Measurements from ENCODE around the gene ZDHHC23. TPM values are rescaled to one million over a fixed set of nuclear protein-coding genes. Genes with fewer than 3 reads are reported as not detected.
A peak's percentile ranks its signal among the peaks of the same experiment; 100 is the strongest.

Gene ZDHHC23
- 20.9 TPM for polyA plus RNA-seq (ENCODE audit: insufficient read length)
- long read RNA-seq, donor 1, result 0 reads
- long read RNA-seq, donor 2, partial matches to known transcripts, result 17 of 24 reads
- long read RNA-seq, donor 2, other reads (novel, unspliced or antisense), result 7 of 24 reads
- long read RNA-seq, donor 3, result 0 reads
- long read RNA-seq, donor 4, result 0 reads
- long read RNA-seq, donor 5, partial matches to known transcripts, result 0 of 1 reads
- long read RNA-seq, donor 5, other reads (novel, unspliced or antisense), result 0 of 1 reads
- long read RNA-seq, donor 6, result 0 reads
- long read RNA-seq, donor 7, result 0 reads
- long read RNA-seq, donor 8, result 0 reads

- peak; percentile 35 for DNase-seq
These were observed at the start of gene ZDHHC23 for GRCh38 chr3:113947372-113948014. TSS of gene ZDHHC23 (plus strand) at chr3:113948013. CDS start at chr3:113948803, 790 bp downstream.

- DNase-seq, result no peak
These were observed 48.9 kb upstream of the ZDHHC23 start for GRCh38 chr3:113898892-113899291.

GRCh38 chr3:113906568-113907140 is 41.2 kb upstream of the ZDHHC23 start:
- DNase-seq, result no peak

GRCh38 chr3:113908133-113908532 is 39.7 kb upstream of the ZDHHC23 start:
- DNase-seq, result no peak

GRCh38 chr3:113910966-113911365 is 36.8 kb upstream of the ZDHHC23 start:
- no peak for DNase-seq

GRCh38 chr3:113912552-113913236 is 35.1 kb upstream of the ZDHHC23 start:
- peak; percentile 46 for DNase-seq

- no peak for DNase-seq
These were observed 33.2 kb upstream of the ZDHHC23 start for GRCh38 chr3:113914646-113915045.

- DNase-seq, result no peak
These were observed 20.3 kb upstream of the ZDHHC23 start for GRCh38 chr3:113927556-113927955.

GRCh38 chr3:113946831-113947230 is 982 bp upstream of the ZDHHC23 start:
- DNase-seq, result no peak

- peak; percentile 41 for DNase-seq
These were observed 453 bp downstream of the ZDHHC23 start for GRCh38 chr3:113948015-113948917.

- no peak for DNase-seq
These were observed 5.1 kb downstream of the ZDHHC23 start for GRCh38 chr3:113952921-113953320.

- DNase-seq, result no peak
These were observed 5.9 kb downstream of the ZDHHC23 start for GRCh38 chr3:113953677-113954076.

- DNase-seq, result no peak
These were observed 6.4 kb downstream of the ZDHHC23 start for GRCh38 chr3:113954091-113954685.

GRCh38 chr3:113963879-113964278 is 16.1 kb downstream of the ZDHHC23 start:
- no peak for DNase-seq

GRCh38 chr3:113966172-113966571 is 18.4 kb downstream of the ZDHHC23 start:
- no peak for DNase-seq

GRCh38 chr3:113968986-113969385 is 21.2 kb downstream of the ZDHHC23 start:
- no peak for DNase-seq

GRCh38 chr3:113977822-113978221 is 30.0 kb downstream of the ZDHHC23 start:
- no peak for DNase-seq

- no peak for DNase-seq
These were observed 32.1 kb downstream of the ZDHHC23 start for GRCh38 chr3:113979916-113980315.

GRCh38 chr3:113981803-113982202 is 34.0 kb downstream of the ZDHHC23 start:
- DNase-seq, result peak; percentile 1

GRCh38 chr3:113983544-113983943 is 35.7 kb downstream of the ZDHHC23 start:
- DNase-seq, result no peak

- no peak for DNase-seq
These were observed 37.7 kb downstream of the ZDHHC23 start for GRCh38 chr3:113985541-113985940.

Data from left kidney (tissue), 8 donors.